ENCODE results near the gene HAVCR1. TPM values are rescaled to one million over a fixed set of nuclear protein-coding genes. Genes with fewer than 3 reads are reported as not detected.

Gene HAVCR1
- total and polyA plus RNA-seq, 2 experiments from 2014 or later: not detected

DNA sequence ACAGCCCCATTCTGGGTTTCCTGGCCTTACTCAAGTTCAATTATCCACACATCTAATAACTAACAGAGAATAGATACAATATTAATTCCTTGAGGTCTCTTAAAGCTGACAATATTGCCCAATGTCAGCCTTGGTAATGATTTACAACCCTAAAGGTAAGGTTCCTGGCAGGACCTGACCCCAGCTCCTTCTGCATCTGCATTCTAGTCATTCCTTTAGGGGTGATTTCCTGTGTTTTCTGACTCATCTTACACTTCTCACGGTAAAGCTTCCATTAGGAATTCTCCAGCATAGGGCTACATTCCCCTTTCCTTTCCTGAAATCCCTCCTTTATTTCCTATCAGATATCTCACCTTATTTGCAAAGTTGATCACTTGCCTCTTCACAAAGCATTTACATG lies 9.3 kb downstream of the HAVCR1 start (continued):
- TF ChIP-seq, protein P1, sequence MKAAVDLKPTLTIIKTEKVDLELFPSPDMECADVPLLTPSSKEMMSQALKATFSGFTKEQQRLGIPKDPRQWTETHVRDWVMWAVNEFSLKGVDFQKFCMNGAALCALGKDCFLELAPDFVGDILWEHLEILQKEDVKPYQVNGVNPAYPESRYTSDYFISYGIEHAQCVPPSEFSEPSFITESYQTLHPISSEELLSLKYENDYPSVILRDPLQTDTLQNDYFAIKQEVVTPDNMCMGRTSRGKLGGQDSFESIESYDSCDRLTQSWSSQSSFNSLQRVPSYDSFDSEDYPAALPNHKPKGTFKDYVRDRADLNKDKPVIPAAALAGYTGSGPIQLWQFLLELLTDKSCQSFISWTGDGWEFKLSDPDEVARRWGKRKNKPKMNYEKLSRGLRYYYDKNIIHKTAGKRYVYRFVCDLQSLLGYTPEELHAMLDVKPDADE (IDR thresholded peaks at IDR 0.05): no peak
- TF ChIP-seq STAT1 (IDR thresholded peaks at IDR 0.05; ENCODE audit: unreplicated experiment): no peak

DNA sequence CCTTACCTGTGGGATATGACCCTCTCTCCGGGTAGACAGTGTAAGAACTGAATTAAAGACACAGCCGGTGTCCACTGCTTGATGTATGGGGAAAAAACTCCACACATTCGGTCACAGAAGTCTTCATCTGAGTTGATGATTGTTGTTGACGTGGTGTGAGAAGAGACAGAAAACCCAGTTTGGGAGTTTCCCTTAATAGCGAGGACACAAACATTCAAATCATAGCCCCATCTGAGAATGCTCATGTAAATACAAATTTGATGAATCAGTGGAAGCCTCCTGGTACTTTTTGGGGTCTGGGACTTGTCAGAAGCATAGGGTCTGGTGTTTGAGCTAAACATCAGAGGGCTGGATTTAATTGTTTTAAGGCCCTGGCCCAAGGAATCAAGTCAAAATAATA lies 11.0 kb downstream of the HAVCR1 start:
- H2AFZ ChIP-seq: no peak overlapping the region
- no peak overlapping the region for H3K4me3 ChIP-seq
- no peaks in the 10 kb centered on the region for H3K9me3 Mint-ChIP-seq
- 0 out of 3 replicates have a peak, but pooled peaks cover 4% of the 10 kb centered on the region for H3K36me3 Mint-ChIP-seq (ENCODE audit: low read depth)
- H3K27ac ChIP-seq (ENCODE audit: low read depth): no peak overlapping the region
- peaks cover 6% of the 10 kb centered on the region; the same call in 1 of the 2 replicates for H3K4me1 ChIP-seq (ENCODE audit: insufficient read depth)
- DNase-seq (ENCODE audit: low spot score) (no peak), ATAC-seq (no peak)
- no peak overlapping the region for H3K27ac Mint-ChIP-seq
- H3K79me2 ChIP-seq (replicated peaks; ENCODE audit: insufficient read depth): no peaks in the 10 kb centered on the region
- H3K27me3 ChIP-seq (ENCODE audit: insufficient read depth): no peaks in the 10 kb centered on the region
- no peak overlapping the region for H3K4me2 ChIP-seq
- H3K4me3 Mint-ChIP-seq: no peak overlapping the region
- H4K20me1 ChIP-seq (replicated peaks; ENCODE audit: insufficient read depth): no peaks in the 10 kb centered on the region
- no peaks in the 10 kb centered on the region for H3F3A ChIP-seq (replicated peaks; ENCODE audit: low read depth)
- no peaks in the 10 kb centered on the region for H3K36me3 ChIP-seq (ENCODE audit: insufficient read depth)
- peaks cover 15% of the 10 kb centered on the region for H3K4me1 Mint-ChIP-seq
- peaks cover 4% of the 10 kb centered on the region for H3K27me3 Mint-ChIP-seq (ENCODE audit: insufficient read depth, low read depth, poor library complexity)
- H3K9me2 ChIP-seq (ENCODE audit: insufficient read depth): peaks cover 12% of the 10 kb centered on the region; the same call in 1 of the 2 replicates
- TF ChIP-seq, protein P2, sequence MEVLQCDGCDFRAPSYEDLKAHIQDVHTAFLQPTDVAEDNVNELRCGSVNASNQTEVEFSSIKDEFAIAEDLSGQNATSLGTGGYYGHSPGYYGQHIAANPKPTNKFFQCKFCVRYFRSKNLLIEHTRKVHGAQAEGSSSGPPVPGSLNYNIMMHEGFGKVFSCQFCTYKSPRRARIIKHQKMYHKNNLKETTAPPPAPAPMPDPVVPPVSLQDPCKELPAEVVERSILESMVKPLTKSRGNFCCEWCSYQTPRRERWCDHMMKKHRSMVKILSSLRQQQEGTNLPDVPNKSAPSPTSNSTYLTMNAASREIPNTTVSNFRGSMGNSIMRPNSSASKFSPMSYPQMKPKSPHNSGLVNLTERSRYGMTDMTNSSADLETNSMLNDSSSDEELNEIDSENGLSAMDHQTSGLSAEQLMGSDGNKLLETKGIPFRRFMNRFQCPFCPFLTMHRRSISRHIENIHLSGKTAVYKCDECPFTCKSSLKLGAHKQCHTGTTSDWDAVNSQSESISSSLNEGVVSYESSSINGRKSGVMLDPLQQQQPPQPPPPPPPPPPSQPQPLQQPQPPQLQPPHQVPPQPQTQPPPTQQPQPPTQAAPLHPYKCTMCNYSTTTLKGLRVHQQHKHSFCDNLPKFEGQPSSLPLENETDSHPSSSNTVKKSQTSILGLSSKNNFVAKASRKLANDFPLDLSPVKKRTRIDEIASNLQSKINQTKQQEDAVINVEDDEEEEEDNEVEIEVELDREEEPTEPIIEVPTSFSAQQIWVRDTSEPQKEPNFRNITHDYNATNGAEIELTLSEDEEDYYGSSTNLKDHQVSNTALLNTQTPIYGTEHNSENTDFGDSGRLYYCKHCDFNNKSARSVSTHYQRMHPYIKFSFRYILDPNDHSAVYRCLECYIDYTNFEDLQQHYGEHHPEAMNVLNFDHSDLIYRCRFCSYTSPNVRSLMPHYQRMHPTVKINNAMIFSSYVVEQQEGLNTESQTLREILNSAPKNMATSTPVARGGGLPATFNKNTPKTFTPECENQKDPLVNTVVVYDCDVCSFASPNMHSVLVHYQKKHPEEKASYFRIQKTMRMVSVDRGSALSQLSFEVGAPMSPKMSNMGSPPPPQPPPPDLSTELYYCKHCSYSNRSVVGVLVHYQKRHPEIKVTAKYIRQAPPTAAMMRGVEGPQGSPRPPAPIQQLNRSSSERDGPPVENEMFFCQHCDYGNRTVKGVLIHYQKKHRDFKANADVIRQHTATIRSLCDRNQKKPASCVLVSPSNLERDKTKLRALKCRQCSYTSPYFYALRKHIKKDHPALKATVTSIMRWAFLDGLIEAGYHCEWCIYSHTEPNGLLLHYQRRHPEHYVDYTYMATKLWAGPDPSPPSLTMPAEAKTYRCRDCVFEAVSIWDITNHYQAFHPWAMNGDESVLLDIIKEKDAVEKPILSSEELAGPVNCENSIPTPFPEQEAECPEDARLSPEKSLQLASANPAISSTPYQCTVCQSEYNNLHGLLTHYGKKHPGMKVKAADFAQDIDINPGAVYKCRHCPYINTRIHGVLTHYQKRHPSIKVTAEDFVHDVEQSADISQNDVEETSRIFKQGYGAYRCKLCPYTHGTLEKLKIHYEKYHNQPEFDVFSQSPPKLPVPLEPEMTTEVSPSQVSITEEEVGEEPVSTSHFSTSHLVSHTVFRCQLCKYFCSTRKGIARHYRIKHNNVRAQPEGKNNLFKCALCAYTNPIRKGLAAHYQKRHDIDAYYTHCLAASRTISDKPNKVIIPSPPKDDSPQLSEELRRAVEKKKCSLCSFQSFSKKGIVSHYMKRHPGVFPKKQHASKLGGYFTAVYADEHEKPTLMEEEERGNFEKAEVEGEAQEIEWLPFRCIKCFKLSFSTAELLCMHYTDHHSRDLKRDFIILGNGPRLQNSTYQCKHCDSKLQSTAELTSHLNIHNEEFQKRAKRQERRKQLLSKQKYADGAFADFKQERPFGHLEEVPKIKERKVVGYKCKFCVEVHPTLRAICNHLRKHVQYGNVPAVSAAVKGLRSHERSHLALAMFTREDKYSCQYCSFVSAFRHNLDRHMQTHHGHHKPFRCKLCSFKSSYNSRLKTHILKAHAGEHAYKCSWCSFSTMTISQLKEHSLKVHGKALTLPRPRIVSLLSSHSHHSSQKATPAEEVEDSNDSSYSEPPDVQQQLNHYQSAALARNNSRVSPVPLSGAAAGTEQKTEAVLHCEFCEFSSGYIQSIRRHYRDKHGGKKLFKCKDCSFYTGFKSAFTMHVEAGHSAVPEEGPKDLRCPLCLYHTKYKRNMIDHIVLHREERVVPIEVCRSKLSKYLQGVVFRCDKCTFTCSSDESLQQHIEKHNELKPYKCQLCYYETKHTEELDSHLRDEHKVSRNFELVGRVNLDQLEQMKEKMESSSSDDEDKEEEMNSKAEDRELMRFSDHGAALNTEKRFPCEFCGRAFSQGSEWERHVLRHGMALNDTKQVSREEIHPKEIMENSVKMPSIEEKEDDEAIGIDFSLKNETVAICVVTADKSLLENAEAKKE (CRISPR knock-in tag; IDR thresholded peaks at IDR 0.05): no peak
- TF ChIP-seq EZH2phosphoT487 (IDR thresholded peaks at IDR 0.05; ENCODE audit: unreplicated experiment) (no peak), CREB1 (CRISPR knock-in tag; IDR thresholded peaks at IDR 0.05; ENCODE audit: low read depth) (no peak), JUNB (IDR thresholded peaks at IDR 0.05; ENCODE audit: unreplicated experiment) (no peak), NANOG (IDR thresholded peaks at IDR 0.05; ENCODE audit: borderline replicate concordance) (no peak), ZNF114 (CRISPR knock-in tag; IDR thresholded peaks at IDR 0.05) (no peak), STAT1 (IDR thresholded peaks at IDR 0.05; ENCODE audit: unreplicated experiment) (no peak), ZNF331 (CRISPR knock-in tag; IDR thresholded peaks at IDR 0.05; ENCODE audit: low read depth) (no peak), POLR2AphosphoS5 (IDR thresholded peaks at IDR 0.05; ENCODE audit: low read depth) (no peak)
- TF ChIP-seq, protein P3, sequence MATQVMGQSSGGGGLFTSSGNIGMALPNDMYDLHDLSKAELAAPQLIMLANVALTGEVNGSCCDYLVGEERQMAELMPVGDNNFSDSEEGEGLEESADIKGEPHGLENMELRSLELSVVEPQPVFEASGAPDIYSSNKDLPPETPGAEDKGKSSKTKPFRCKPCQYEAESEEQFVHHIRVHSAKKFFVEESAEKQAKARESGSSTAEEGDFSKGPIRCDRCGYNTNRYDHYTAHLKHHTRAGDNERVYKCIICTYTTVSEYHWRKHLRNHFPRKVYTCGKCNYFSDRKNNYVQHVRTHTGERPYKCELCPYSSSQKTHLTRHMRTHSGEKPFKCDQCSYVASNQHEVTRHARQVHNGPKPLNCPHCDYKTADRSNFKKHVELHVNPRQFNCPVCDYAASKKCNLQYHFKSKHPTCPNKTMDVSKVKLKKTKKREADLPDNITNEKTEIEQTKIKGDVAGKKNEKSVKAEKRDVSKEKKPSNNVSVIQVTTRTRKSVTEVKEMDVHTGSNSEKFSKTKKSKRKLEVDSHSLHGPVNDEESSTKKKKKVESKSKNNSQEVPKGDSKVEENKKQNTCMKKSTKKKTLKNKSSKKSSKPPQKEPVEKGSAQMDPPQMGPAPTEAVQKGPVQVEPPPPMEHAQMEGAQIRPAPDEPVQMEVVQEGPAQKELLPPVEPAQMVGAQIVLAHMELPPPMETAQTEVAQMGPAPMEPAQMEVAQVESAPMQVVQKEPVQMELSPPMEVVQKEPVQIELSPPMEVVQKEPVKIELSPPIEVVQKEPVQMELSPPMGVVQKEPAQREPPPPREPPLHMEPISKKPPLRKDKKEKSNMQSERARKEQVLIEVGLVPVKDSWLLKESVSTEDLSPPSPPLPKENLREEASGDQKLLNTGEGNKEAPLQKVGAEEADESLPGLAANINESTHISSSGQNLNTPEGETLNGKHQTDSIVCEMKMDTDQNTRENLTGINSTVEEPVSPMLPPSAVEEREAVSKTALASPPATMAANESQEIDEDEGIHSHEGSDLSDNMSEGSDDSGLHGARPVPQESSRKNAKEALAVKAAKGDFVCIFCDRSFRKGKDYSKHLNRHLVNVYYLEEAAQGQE (IDR thresholded peaks at IDR 0.05; ENCODE audit: unreplicated experiment): no peak
- TF ChIP-seq, protein P1 (IDR thresholded peaks at IDR 0.05): no peak
- TF ChIP-seq, protein P4, sequence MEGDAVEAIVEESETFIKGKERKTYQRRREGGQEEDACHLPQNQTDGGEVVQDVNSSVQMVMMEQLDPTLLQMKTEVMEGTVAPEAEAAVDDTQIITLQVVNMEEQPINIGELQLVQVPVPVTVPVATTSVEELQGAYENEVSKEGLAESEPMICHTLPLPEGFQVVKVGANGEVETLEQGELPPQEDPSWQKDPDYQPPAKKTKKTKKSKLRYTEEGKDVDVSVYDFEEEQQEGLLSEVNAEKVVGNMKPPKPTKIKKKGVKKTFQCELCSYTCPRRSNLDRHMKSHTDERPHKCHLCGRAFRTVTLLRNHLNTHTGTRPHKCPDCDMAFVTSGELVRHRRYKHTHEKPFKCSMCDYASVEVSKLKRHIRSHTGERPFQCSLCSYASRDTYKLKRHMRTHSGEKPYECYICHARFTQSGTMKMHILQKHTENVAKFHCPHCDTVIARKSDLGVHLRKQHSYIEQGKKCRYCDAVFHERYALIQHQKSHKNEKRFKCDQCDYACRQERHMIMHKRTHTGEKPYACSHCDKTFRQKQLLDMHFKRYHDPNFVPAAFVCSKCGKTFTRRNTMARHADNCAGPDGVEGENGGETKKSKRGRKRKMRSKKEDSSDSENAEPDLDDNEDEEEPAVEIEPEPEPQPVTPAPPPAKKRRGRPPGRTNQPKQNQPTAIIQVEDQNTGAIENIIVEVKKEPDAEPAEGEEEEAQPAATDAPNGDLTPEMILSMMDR (conservative IDR thresholded peaks at IDR 0.05; ENCODE audit: low read depth in 2 of 2): no peak
